HepG2 (cell line): Measurements from ENCODE around the gene GMEB2. TPM values are rescaled to one million over a fixed set of nuclear protein-coding genes. Genes with fewer than 3 reads are reported as not detected.

ENCODE experiments used
- AFF4 ChIP-seq: sonication (generic); formaldehyde crosslinking; IDR thresholded peaks from 2 replicates; pipeline ENCODE4 v1.4.0; 2020; ENCODE audit warnings: missing genetic modification reagents
- GATA4 ChIP-seq: sonication (generic); IDR thresholded peaks from 2 replicates; pipeline ENCODE4 v1.6.1; 2016; ENCODE audit warnings: antibody characterized with exemption, low read depth, borderline replicate concordance
- IRX3 ChIP-seq: sonication (generic); formaldehyde crosslinking; IDR thresholded peaks from 2 replicates; pipeline ENCODE4 v1.8.1; 2023; ENCODE audit warnings: mild to moderate bottlenecking, low read depth, missing genetic modification reagents, borderline replicate concordance
- JUND ChIP-seq: sonication (generic); formaldehyde crosslinking; IDR thresholded peaks from 2 replicates; pipeline ENCODE4 v1.8.0; 2022; ENCODE audit warnings: mild to moderate bottlenecking, missing genetic modification reagents
- MYC ChIP-seq: sonication (generic); formaldehyde crosslinking; IDR thresholded peaks from 2 replicates; pipeline ENCODE4 v1.9.0; 2021; ENCODE audit warnings: missing genetic modification reagents, borderline replicate concordance
- MZF1 ChIP-seq: sonication (generic); formaldehyde crosslinking; IDR thresholded peaks from 2 replicates; pipeline ENCODE4 v1.8.1; 2023; ENCODE audit warnings: mild to moderate bottlenecking, missing genetic modification reagents, borderline replicate concordance
- NCOA1 ChIP-seq: sonication (generic); formaldehyde crosslinking; IDR thresholded peaks from 2 replicates; pipeline ENCODE4 v1.9.0; 2021; ENCODE audit warnings: missing genetic modification reagents
- NFRKB ChIP-seq: fragments of 450-650 bp; IDR thresholded peaks from 2 replicates; pipeline ENCODE4 v1.6.1; 2017
- SMAD1 ChIP-seq: sonication (generic); formaldehyde crosslinking; IDR thresholded peaks from 2 replicates; pipeline ENCODE4 v1.4.0; 2020; ENCODE audit warnings: missing genetic modification reagents, low read depth, mild to moderate bottlenecking, borderline replicate concordance
- TCF7L2 ChIP-seq: IDR thresholded peaks from 2 replicates; pipeline ENCODE4 v1.6.1; 2011; ENCODE audit warnings: mild to moderate bottlenecking, low read depth, low read length, moderate library complexity
- ZC3H13 ChIP-seq: sonication (generic); formaldehyde crosslinking; IDR thresholded peaks from 2 replicates; pipeline ENCODE4 v1.8.1; 2023; ENCODE audit warnings: mild to moderate bottlenecking, missing genetic modification reagents, moderate library complexity
- ZNF44 ChIP-seq: sonication (generic); formaldehyde crosslinking; IDR thresholded peaks from 2 replicates; pipeline ENCODE4 v1.5.1; 2020; ENCODE audit warnings: mild to moderate bottlenecking, missing genetic modification reagents
- ZNF607 ChIP-seq: sonication (generic); formaldehyde crosslinking; IDR thresholded peaks from 2 replicates; pipeline ENCODE4 v1.5.1; 2020; ENCODE audit warnings: missing genetic modification reagents, mild to moderate bottlenecking, borderline replicate concordance
- ZNF761 ChIP-seq: sonication (generic); formaldehyde crosslinking; conservative IDR thresholded peaks from 2 replicates; pipeline ENCODE4 v1.4.0; 2020; ENCODE audit warnings: mild to moderate bottlenecking, missing genetic modification reagents
- polyA plus RNA-seq, 8 experiments: library from polyadenylated mRNA; depleted of rRNA in 3 of 8; stranded (reverse) in 7 of 8; unstranded in 1 of 8; fragments of >200 nt; fragmentation: Illumina TruSeq in 4 of 8; extraction: Trizol in 4 of 8; gene quantifications; 2 replicates each; pipeline versions ENCODE4 v1.2.1 to v1.2.3, GENCODE V29; 2011 to 2016; ENCODE audit warnings: low read depth in 4 of 8, missing spikeins in 1 of 8, mixed read lengths in 1 of 8; ENCODE audit not compliant: insufficient read depth in 1 of 8
- total RNA-seq, 5 experiments: library from RNA; depleted of rRNA; stranded (reverse); fragments of >200 nt; fragmentation: Illumina TruSeq; extraction: Trizol; gene quantifications; 2 replicates each; pipeline ENCODE4 v1.2.3, GENCODE V29; 2016; ENCODE audit warnings: low read depth in 1 of 5
- TF ChIP-seq, protein P1 (sequence below): sonication (generic); formaldehyde crosslinking; IDR thresholded peaks from 2 replicates; pipeline ENCODE4 v1.4.0; 2020; ENCODE audit warnings: missing genetic modification reagents, borderline replicate concordance
- TF ChIP-seq, protein P2 (sequence below), 2 experiments: sonication (generic) in 1 of 2; formaldehyde crosslinking in 1 of 2; IDR thresholded peaks; 2 replicates each; pipeline versions ENCODE4 v1.6.1 to v1.9.0; 2014 to 2022; ENCODE audit warnings: antibody characterized with exemption in 1 of 2, borderline replicate concordance in 1 of 2, inconsistent platforms in 1 of 2, low read depth in 1 of 2, missing genetic modification reagents in 1 of 2

Gene GMEB2
- total and polyA plus RNA-seq, 2 of the 13 experiments (the other 11 are each of a cell fraction or from before 2014, with no cell fraction given) = 10.6 to 12.4 TPM

DNA sequence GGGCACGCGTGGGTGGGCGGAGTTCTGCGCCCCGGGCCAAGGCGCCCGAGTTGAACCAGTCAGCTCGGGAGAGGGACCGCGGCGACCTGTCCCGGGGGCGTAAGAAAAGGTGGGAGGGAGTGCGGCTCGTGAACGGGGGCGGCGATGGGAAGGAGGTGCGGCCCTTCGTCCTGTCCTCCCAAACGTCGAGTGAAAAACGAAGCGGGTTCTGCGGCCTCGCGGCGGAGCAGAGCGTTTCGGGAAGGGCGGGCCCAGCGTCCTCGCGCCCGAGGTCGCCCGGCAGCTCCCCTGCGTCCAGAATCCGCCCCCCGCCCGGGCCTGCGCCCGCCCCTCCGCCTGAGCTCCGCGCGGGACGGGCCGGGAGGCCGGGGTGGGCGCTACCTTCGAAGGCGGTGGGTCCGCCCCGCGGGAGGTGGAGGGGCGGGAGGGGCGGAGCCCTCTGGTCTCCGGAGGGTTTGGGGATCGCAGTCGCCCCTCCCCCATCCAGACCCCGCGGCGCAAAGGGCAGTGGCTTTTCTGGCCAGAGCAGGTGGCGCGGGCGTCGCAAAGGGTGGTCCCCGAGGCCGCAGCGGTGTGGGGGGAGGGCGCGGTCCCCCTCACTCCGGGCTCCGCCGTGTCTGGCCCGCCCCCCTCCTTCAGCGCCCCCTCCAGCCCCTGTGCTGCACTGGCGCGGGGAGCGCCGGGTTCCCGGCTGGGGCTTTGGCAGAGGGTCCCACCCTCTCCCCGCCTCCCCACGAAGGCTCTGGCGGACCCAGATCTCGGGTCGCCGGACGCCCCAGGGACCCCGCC lies 25.5 kb upstream of the GMEB2 start (continued):
- TF ChIP-seq NFRKB (no peak), TCF7L2 (no peak), GATA4 (no peak), AFF4 (CRISPR knock-in tag) (no peak), MYC (peak; percentile 58; the same call in 1 of the 2 replicates), MZF1 (CRISPR knock-in tag) (no peak), ZNF607 (CRISPR knock-in tag) (0 out of 2 replicates have a peak, but pooled peaks have one; percentile 43), JUND (CRISPR knock-in tag) (no peak), ZC3H13 (0 out of 2 replicates have a peak, but pooled peaks have one; percentile 79), ZNF761 (0 out of 2 replicates have a peak, but pooled peaks have one; percentile 46), IRX3 (CRISPR knock-in tag) (peak; percentile 90), SMAD1 (CRISPR knock-in tag) (no peak), NCOA1 (CRISPR knock-in tag) (no peak), ZNF44 (CRISPR knock-in tag) (no peak)
- TF ChIP-seq, protein P1, sequence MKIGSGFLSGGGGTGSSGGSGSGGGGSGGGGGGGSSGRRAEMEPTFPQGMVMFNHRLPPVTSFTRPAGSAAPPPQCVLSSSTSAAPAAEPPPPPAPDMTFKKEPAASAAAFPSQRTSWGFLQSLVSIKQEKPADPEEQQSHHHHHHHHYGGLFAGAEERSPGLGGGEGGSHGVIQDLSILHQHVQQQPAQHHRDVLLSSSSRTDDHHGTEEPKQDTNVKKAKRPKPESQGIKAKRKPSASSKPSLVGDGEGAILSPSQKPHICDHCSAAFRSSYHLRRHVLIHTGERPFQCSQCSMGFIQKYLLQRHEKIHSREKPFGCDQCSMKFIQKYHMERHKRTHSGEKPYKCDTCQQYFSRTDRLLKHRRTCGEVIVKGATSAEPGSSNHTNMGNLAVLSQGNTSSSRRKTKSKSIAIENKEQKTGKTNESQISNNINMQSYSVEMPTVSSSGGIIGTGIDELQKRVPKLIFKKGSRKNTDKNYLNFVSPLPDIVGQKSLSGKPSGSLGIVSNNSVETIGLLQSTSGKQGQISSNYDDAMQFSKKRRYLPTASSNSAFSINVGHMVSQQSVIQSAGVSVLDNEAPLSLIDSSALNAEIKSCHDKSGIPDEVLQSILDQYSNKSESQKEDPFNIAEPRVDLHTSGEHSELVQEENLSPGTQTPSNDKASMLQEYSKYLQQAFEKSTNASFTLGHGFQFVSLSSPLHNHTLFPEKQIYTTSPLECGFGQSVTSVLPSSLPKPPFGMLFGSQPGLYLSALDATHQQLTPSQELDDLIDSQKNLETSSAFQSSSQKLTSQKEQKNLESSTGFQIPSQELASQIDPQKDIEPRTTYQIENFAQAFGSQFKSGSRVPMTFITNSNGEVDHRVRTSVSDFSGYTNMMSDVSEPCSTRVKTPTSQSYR (CRISPR knock-in tag) = peak; percentile 96
- TF ChIP-seq, protein P2, sequence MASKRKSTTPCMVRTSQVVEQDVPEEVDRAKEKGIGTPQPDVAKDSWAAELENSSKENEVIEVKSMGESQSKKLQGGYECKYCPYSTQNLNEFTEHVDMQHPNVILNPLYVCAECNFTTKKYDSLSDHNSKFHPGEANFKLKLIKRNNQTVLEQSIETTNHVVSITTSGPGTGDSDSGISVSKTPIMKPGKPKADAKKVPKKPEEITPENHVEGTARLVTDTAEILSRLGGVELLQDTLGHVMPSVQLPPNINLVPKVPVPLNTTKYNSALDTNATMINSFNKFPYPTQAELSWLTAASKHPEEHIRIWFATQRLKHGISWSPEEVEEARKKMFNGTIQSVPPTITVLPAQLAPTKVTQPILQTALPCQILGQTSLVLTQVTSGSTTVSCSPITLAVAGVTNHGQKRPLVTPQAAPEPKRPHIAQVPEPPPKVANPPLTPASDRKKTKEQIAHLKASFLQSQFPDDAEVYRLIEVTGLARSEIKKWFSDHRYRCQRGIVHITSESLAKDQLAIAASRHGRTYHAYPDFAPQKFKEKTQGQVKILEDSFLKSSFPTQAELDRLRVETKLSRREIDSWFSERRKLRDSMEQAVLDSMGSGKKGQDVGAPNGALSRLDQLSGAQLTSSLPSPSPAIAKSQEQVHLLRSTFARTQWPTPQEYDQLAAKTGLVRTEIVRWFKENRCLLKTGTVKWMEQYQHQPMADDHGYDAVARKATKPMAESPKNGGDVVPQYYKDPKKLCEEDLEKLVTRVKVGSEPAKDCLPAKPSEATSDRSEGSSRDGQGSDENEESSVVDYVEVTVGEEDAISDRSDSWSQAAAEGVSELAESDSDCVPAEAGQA (IDR thresholded peaks at IDR 0.05; ENCODE audit: low read depth) = 0 out of 2 replicates have a peak, but pooled peaks have one; percentile 23
- TF ChIP-seq, protein P2 (CRISPR knock-in tag; IDR thresholded peaks at IDR 0.05; ENCODE audit: borderline replicate concordance) = no peak
